OCI-M1 (cell line): ENCODE results near the gene SLC13A5.
"Not testable (repeated sequence)": the region's sequence is repeated elsewhere in the genome, so short reads cannot be mapped to it uniquely, and the experiment has no call there.

Experiments used
- DNase-seq: peaks from one replicate; lab custom pipeline; 2025; lab: John Stamatoyannopoulos, UW

Gene SLC13A5

DNA sequence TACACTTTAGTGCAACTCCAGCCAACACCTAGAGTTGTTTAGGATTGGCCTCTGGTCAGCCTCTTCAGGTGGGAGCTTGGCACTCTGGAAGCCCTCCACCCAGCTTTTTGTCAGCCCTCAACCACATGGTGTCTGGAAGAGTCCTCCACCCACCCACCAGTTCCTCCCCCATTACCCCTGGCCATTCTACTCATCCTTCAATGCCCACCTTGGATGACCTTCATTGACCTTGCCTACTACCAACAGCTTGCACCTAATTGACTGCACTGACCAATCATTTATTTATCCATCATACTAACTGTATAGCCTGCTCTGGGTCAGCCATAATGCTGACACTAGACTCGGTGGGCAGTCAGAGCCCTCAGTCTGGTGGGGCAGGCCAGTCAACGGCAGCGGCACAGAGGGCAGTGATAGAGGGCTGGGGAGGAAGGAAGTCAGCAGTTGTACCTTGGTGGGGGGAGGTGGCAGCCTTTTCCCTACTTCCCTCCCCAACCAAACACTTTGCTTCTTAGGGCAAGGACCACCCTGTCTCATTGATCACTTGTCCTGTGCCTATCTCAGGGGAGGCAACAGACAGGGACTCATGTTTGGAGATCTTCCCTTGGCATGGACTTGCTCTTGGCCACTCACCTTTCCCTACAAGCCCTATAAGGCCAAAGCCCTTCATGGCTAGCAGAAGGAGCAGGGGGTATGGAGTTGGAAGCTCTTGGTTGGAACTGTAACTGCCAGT, 29.3 kb downstream of the SLC13A5 start:
- DNase-seq = no peak

DNA sequence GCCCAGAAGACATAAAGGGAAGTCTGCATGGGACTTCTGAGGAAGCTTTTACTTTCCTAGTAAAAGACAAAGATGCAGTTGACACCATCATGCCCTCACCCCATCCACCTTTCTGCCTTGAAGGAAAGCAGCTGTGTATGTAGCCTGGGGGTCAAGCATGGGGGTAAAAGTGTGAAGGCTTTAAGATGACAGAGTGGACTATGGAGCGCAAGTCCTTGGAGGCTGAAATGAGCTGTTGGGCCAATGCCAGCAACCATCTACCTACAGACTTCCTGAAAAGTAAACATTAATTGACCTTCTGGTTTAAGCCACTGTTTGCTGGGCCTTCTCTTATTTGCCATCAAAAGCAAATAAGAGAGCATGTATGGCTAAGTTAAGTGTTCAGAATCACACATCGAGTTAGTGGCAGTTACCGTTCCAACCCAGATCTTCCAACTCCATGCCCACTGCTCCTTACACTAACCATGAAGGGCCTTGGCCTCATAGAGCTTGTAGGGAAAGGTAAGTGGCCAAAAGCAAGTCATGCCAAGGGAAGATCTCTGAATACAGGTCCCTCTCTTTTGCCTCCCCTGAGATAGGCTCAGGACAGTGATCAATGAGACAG, 30.0 kb downstream of the SLC13A5 start:
- DNase-seq = no peak

DNA sequence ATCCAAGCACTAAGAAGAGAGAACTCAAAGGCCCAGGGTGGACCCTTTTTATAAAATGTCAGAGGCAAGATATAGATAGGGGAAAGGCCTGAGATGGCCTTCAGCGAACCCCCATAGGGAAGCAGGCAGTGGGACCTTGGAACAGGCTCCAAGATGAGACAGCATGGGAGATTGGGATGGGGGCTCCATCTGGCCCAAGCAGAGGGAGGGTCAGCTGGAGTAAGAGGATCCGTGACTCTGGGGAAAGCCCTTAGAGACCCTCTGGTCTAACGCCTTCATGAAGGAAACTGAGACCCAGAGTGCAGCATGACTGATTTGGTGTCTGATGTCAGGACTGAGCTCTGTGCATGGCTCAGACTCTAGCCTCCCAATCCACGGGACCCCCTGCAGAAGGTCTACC, 30.8 kb downstream of the SLC13A5 start:
- DNase-seq = no peak

DNA sequence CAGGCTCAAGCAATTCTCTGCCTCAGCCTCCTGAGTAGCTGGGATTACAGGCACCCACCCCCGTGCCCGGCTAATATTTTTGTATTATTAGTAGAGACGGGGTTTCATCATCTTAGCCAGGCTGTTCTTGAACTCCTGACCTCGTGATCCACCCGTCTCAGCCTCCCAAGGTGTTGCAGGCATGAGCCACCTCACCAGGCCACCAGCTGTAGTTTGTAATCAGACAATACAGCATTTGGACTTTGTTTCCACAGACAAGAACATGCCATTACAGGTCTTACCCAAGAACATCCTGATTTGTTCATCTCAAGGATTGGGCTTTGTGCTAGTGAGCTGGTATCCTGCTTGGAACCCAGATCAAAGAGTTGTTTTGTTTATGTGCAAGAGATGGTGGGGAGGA, 31.5 kb downstream of the SLC13A5 start:
- DNase-seq = no peak

DNA sequence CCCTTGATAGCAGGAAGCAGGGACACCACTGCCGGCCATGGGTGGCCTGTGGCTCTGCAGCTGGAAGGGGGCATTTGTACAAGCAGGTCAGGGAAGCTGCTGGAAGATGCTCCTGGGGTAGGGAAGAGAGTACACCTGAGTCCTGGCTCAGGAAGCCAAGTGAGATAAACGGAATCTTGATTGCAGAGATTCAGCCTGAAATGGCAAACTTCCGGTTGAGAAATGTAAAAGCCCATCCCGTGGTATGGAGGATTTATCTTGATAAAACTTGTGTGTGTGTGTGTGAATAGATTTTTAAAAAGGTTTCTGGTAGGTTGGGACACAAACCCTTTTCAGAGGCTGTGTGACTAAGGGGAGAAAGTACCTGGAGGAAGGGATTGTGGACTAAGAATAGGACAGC, 32.0 kb downstream of the SLC13A5 start:
- no peak for DNase-seq

DNA sequence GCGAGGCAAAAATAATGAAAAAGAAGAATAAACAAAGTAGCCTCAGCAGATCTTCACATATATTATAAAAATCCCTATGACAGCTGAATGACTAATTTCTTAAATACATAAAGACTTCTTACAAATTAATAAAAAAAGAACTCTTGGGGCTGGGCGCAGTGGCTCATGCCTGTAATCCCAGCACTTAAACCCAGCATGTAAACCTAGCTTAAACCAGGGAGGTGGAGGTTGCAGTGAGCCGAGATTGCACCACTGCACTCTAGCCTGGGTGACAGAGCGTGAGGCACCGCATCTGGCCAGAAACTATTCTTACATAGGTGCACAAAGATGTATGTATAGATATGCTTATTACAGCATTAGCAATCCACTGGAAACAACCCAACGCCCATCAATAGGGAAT, 33.9 kb downstream of the SLC13A5 start:
- no peak for DNase-seq

DNA sequence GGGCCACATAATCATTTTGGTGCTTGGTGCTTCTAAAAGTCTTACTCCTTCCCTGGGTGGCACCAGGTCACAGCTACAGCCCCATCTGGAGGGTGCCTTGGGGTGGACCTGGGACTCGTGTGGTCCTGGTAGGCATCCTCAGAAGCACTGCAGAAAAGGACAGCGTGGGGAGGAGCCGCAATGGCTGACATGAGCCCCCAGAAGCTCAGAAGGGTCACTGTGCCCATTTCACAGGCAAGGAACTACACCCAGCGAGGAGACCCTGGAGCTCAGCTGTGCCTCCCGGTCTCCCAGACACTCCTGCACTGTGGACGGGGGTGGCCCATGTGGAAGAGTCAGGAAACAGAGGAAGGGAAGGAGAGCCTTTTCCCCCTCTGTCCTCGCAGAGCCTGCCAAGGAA, 35.2 kb downstream of the SLC13A5 start:
- DNase-seq = no peak

DNA sequence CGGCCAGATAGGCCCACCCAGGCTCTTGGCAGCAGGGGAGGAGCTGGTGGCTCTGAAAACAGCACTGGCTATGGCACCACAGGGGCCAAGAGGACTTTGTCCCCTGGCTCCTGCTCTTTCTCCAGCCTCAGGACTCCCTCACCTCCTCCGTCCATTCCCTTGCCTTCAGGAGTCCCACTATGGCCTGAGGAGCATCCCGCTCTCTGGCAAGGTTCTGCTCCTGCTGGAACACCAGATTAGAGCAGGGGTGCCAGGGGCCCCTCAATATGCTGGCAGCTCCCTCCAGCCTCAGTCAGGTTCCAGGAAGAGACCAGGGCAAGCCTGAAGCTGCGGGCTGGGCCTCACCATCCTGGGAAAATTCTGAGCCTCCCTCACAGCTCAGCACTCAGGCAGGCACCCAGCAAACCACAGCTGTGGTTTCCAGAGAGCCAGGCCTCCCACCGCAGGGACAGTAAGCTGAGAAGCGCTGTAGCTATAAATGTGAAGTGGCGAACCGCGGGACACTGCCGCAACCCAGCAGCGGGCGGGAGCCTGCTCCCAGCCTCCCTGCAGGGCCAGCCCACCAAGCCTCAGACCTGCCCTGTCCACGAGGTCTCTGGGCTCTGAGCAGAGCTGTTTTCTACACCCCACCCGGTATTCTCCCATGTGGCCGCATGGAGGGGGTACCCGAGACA, 35.9 kb downstream of the SLC13A5 start:
- peak; percentile 88 for DNase-seq

DNA sequence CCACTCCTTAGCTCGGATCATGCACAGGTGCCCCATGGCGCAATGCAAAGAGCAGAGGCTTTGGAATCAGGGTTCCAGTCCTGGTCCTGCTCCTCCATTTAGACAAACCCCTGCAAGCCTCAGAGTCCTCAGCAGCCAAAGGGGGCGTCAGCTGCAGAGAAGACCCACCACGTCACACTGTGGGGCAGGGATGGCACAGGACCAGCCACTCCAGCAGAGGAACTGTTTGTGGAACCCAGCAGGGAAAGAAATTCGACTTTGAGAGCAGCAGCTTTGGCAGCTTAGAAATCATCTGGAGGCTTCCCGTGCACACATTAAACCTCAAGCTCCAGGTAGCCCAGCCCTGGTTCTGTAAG, 36.4 kb downstream of the SLC13A5 start:
- no peak for DNase-seq

DNA sequence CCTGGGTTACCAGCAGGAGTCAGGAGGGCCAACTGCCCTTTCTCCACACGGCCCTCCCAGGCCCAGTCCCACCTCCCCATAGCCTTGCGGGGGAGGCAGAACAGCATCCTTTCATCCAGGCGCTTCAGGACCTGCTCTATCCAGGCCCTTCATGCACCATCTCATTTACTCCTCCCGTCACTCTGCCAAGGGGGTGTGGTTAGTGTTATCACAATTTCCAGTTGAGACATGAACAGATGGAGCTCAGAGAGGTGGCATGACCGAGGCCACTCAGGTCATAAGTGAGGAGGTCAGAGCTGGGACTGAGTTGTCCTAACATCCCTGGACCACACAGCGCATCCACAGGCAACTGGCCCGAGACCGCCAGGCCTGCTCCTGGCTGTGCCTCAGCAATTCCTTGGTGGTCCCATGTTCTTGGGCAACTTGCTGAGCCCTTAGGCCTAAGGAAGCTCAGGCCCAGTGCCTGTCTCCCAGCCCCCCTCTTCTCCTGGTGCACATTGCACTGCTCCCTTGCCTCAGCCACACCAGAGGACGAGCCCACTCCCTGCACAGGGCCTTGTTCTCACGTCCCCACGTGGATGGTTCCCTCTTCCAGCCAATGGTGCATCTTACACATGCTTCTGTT, 37.9 kb downstream of the SLC13A5 start:
- peak; percentile 78 for DNase-seq

DNA sequence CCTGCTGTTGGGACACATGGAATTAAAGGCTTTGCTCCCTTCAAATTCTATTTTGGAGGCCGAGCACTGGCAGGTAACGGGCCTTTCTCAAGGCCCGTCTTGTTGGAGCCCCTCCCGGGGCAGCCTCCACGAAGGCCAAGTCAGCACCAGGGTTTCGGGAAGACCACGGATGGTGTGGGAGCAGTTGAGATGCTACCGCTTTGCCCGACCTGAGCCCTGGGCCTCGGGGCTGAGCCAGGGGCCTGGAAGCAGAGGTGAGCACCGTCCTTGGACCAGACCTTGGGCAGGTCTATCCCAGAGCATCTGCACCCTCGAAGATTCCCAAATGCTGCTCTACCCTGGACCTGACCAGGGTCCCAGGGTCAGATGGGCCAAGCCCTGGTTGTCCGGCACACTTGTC, 38.6 kb downstream of the SLC13A5 start:
- no peak for DNase-seq

DNA sequence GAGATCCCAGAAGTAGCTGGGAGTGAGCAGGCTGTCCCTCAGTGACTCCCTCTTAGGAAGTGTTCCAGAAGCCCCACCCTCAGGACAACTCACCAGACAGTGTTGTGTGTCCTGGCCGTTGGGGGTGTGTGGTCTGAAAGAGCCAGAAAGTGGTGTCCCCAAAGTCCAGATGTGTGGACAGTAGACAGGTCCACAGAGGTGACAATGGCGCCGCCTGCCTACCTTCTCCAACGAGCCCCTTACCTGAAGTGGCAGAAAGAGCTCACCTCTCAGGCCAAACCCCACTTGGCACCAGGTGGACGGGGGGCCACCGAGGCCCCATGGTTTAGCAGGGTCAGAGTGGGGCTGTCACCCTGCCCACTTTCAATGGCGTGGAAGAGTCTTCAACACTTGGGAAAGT, 41.7 kb downstream of the SLC13A5 start:
- DNase-seq = no peak

DNA sequence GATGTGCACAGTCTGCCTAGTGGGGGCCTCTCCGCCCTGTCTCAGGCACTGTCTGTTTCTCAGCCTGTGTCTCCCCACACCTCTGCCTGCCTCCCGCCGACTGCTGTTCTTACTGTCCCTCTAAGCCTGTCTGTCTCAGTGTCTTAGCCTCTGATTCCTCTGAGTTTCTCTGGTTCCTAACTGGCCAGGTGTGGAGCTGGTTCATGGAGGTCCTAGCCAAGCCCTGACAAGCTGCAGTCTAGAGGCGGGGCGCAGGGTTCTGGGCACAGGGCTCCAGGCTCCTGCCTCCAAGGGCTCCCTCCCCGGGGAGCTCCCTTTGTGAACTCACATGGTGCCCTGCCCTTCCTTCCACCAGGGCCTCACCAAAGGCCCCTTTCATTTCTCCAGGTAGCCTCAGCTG, 42.2 kb downstream of the SLC13A5 start:
- no peak for DNase-seq

DNA sequence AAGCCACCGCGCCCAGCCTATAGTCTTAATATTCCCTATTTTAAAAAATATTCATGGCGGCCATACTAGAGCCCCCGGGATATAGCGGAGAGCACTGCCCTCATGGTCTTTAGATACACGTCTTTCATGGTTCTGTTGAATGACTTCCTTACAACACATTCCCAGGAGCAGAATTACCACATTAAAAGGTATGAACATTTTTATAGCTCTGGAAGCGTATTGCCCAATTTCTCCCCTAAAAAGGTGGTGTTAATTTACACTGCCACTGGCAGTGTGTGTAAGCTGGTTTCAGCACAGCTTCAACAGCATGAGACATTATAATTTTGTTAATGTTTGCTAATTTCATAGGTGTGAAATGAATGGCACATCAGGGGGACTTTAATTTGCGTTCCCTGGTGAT, 42.6 kb downstream of the SLC13A5 start:
- no peak for DNase-seq

DNA sequence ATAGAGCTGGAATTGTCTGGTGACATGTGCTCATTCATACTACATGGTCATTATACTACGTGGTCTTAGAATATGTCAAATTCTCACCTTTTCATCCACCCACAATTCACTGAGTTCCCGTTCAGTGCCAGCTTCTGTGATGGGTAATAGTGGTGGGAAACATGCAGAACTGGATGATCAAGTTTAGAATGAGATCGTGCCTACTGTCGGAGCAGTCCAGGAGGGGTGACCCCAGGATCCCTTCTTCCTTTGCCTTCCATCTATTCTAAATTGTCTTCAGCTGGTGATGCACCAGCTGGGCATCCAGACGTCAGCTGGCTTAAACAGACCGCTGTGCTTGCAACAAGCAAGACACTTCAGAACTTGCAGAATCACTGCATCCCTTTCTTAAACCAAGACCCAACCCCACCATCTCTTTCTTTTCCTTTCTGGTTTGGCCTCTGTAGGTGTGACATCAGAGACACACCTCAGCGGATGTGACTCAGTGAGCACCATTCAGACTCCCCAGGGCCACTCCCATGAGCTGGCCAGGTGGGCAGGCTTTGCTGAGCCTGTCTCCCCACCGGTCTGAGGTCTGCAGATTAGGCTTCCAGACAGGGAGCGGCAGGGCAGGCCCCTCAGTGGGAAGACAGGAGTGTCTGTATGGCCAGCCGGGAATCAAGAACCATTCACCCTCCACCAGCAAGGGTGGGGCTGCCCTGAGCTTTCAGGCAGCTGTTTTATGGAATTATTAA, 43.5 kb downstream of the SLC13A5 start:
- no peak for DNase-seq

DNA sequence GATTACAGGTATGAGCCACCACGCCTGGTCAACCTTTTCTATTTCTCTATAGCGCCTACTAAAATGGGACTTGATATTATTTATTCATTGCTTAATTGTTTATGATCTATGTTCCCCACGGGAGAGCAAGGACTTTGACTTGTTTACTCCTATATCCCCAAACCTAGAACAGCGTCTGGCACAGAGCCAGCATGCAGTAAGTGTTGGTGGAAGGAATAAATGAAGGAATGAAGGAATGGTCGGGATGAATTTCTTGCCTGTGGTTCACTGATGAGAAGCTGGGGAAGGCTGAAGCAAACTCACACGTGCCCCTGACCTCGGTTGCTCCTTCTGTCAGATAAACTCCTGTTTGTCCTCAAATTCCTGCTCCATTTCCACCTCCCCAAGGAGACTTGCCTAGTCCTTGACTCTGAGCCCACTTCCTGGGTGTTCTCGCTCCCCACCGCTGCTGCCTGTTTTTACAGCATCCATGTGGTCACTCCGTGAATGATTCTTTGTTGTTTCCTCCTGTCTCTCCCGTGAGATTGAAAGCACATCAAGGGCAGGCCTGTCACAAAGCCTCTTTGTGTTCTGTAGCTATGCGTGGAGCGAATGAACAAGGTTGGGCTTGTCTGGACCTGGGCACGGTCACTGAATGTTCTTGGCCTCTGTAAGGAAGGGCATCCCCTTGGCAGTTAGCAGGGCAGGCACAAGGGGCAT, 44.3 kb downstream of the SLC13A5 start:
- DNase-seq = no peak

DNA sequence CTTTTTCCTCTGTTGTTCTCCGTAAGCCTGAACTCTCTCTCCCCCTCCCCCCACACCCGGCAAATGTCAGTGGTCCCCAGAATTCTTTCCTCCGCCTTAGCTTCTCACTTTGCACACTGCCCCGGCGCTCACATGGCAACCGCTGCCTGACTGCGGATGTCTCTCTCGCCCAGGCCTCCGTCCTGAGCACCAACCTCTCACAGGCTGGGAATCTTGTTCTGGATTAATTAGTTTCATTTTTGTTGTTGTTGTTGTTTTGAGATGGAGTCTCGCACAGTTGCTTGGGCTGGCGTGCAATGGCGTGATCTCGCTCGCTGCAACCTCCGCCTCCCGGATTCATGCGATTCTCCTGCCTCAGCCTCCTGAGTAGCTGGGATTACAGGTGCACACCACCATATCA, 45.0 kb downstream of the SLC13A5 start:
- no peak for DNase-seq

DNA sequence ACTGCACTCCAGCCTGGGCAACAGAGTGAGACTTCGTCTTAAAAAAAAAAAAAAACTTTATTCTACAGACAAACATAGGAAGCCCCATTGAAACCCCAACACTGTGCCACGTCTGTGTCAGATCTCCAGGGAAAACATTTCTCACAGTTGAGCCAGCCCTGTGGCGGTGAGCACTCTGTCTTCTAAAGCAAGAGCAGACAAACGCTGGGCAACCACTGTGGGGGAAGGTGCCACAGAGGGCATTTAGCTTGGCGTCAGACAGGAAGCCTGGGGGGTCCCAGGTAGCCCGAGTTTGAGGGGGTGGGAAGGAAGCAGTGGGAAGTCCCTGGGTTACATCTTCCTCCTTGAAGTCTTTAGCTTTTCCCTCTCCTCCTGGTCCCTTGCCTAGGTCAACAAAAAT, 45.7 kb downstream of the SLC13A5 start:
- no peak for DNase-seq

DNA sequence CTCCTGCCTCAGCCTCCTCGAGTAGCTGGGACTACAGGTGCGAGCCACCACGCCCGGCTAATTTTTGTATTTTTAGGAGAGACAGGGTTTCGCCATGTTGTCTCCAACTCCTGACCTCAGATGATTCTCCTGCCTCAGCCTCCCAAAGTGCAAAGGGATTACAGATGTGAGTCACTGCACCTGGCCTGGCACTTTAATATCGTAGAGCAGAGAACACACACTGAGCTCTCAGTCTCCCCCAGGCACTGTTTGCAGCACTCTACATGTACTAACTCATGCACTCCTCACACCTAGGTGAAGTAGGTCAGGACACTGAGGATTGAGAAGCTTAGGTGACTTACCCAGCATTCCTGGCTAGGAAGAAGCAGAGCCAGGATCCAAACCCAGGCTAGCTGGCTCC, 46.6 kb downstream of the SLC13A5 start:
- DNase-seq = no peak

DNA sequence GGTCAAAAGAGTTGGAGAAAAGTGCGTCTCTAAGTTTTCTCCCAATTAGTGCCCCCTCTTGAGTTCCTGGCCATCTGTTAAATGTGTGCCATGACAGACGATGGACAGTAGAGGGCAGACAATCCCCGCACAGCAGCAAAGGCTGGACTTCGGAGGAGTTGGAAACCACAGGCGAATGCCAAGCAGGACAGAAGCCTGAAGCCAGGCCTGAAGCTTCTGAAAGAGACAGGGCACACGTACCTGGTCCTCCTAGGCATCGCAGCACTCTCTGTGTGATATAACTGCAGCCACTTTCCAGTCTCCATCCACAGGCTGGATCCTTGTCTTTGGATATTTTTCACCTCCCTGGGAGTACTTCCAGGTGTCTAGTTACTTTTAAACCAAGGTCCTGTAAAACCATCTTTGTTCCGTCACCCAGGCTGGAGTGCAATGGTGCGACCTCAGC, 47.1 kb downstream of the SLC13A5 start:
- peak; percentile 88 for DNase-seq

DNA sequence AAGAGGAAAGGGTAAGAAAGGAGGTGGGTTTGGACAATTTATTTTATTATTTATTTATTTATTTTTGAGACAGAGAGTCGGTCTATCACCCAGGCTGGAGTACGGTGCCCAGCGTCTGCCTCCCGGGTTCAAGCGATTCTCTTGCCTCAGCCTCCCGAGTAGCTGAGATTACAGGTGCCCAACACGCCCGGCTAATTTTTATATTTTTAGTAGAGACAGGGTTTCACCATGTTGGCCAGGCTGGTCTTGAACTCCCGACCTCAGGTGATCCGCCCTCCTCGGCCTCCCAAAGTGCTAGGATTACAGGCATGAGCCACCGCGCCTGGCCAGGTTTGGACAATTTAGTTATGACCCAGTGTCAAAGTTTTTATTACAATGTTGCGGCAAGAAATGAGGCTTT, 50.0 kb downstream of the SLC13A5 start:
- not testable (repeated sequence) for DNase-seq

DNA sequence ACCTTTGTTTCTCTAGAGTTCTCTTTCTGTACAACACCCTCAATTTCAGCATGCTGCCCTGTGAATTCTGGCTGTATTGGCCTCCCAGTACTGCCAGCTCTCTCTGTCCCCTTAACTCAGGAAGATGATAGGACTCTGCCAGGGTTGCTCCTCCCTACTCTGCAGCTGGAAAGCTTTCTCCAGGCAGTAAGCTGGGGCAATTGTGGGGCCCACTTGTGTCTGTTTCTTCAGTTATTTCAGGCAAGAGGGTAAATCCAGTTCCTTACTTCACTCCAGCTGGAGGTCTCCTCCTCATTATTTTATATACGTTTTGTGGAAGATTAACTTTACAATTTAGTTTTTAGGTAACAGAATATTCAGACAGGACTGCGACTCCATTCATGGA, 51.7 kb downstream of the SLC13A5 start:
- DNase-seq = no peak
